IMR-90 (cell line): ENCODE data around the gene SLC8A1.

Experiments used
- BHLHE40 ChIP-seq: fragments of 150-350 bp; IDR thresholded peaks from 2 replicates; pipeline ENCODE4 v1.6.1; 2016; ENCODE audit warnings: mild to moderate bottlenecking, low read depth, low read length
- ELK1 ChIP-seq: fragments of 150-350 bp; IDR thresholded peaks from 2 replicates; pipeline ENCODE4 v1.6.1; 2016; ENCODE audit warnings: low read depth, mild to moderate bottlenecking, low read length, moderate library complexity, borderline replicate concordance
- FOS ChIP-seq: fragments of 150-350 bp; IDR thresholded peaks from 2 replicates; pipeline ENCODE4 v1.6.1; 2016; ENCODE audit warnings: low read depth, low read length
- MAZ ChIP-seq: IDR thresholded peaks from 2 replicates; pipeline ENCODE4 v1.6.1; 2012; ENCODE audit warnings: low read depth, mild to moderate bottlenecking, low read length, improper control_type of control experiment, moderate library complexity, borderline replicate concordance
- POLR2A ChIP-seq: IDR thresholded peaks from 2 replicates; pipeline ENCODE4 v1.6.1; 2012; ENCODE audit warnings: mild to moderate bottlenecking, low read depth, low read length
- TF ChIP-seq, protein P1 (sequence below): conservative IDR thresholded peaks from 2 replicates; pipeline ENCODE4 v1.5.1; 2012; ENCODE audit warnings: mild to moderate bottlenecking, low read depth, low read length, improper control_type of control experiment

GRCh38 chr2:40118622-40119021 lies 333.3 kb downstream of the SLC8A1 start:
- TF ChIP-seq, protein P1, sequence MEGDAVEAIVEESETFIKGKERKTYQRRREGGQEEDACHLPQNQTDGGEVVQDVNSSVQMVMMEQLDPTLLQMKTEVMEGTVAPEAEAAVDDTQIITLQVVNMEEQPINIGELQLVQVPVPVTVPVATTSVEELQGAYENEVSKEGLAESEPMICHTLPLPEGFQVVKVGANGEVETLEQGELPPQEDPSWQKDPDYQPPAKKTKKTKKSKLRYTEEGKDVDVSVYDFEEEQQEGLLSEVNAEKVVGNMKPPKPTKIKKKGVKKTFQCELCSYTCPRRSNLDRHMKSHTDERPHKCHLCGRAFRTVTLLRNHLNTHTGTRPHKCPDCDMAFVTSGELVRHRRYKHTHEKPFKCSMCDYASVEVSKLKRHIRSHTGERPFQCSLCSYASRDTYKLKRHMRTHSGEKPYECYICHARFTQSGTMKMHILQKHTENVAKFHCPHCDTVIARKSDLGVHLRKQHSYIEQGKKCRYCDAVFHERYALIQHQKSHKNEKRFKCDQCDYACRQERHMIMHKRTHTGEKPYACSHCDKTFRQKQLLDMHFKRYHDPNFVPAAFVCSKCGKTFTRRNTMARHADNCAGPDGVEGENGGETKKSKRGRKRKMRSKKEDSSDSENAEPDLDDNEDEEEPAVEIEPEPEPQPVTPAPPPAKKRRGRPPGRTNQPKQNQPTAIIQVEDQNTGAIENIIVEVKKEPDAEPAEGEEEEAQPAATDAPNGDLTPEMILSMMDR = no peak
- TF ChIP-seq POLR2A = no peak
- TF ChIP-seq MAZ = no peak
- TF ChIP-seq FOS = no peak
- TF ChIP-seq BHLHE40 = no peak
- TF ChIP-seq ELK1 = no peak
